LNCaP clone FGC (cell line): ENCODE data around the gene FBXO31.
"Not testable (repeated sequence)": the region's sequence is repeated elsewhere in the genome, so short reads cannot be mapped to it uniquely, and the experiment has no call there.

Experiments
- DNase-seq: peaks from one replicate; pipeline ENCODE4 v3.0.0-alpha.2; 2011; ENCODE audit warnings: low read depth
- H3K4me3 ChIP-seq: 2 replicates; pipeline ENCODE4 v1.5.1; 2011; ENCODE audit warnings: mild to moderate bottlenecking, low read depth, low read length, control low read depth
- TF ChIP-seq, protein P1 (sequence below): IDR thresholded peaks from 2 replicates; pipeline ENCODE4 v1.5.1; 2012; ENCODE audit warnings: mild to moderate bottlenecking; ENCODE audit not compliant: control insufficient read depth, insufficient read depth; ENCODE audit errors: extremely low read depth

FBXO31 gene

DNA sequence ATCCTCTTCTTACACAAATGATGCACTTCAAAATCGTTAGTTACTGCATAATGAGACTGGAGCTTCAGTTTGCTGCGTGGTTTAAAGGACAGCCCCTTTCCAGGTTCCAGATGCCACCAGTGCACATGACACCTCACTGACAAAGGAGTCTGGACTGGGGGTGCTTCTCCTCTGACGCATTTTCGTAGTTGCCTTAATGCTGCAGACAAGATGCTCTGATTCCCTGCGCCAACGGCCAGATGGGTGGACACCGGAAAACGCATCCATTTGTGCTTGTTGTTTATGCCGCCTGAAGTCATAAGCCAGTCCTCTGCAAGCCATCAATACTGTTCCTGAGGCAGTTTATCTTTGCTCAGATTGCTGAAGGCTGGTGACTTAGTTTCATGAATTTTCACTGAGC is 16.0 kb downstream of the FBXO31 start:
- DNase-seq: no peak
- TF ChIP-seq, protein P1, sequence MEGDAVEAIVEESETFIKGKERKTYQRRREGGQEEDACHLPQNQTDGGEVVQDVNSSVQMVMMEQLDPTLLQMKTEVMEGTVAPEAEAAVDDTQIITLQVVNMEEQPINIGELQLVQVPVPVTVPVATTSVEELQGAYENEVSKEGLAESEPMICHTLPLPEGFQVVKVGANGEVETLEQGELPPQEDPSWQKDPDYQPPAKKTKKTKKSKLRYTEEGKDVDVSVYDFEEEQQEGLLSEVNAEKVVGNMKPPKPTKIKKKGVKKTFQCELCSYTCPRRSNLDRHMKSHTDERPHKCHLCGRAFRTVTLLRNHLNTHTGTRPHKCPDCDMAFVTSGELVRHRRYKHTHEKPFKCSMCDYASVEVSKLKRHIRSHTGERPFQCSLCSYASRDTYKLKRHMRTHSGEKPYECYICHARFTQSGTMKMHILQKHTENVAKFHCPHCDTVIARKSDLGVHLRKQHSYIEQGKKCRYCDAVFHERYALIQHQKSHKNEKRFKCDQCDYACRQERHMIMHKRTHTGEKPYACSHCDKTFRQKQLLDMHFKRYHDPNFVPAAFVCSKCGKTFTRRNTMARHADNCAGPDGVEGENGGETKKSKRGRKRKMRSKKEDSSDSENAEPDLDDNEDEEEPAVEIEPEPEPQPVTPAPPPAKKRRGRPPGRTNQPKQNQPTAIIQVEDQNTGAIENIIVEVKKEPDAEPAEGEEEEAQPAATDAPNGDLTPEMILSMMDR: no peak
- H3K4me3 ChIP-seq: no peak overlapping the region

DNA sequence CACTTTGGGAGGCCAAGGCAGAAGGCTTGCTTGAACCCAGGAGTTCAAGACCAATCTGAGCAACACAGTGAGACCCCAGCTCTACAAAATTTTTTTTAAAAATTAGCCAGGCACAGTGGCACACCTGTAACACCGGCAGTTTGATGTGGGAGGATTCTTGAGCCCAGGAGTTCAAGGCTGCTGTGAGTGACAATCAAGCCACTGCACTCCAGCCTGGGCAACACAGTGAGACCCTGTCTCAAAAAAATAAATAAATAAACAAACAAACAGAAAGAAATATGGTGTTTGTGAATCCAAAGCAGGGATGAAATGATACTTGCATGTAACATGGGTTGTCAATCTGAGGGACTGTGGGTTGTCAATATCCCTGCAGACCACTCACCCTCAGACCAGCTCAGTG is 16.6 kb downstream of the FBXO31 start:
- DNase-seq: no peak
- H3K4me3 ChIP-seq: no peak overlapping the region
- TF ChIP-seq, protein P1: no peak

DNA sequence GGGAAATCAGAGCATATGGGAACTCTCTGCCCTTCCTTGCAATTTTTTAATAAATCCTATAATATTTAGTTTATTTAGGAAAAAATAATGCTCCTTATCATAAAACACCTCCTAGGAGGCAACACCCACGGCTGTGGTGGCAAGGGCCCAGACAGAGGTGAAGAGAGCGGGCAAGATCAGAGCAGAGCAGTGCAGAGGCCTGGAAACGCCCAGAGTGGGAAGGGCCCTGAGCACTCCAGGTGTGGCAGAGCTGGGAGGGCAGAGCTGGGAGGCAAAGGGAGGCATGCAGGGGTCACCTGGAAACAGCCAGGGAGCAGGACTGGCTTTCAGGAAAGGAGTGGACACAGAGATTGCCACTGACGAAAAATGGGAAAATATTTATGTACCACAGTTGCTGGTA is 17.3 kb downstream of the FBXO31 start:
- TF ChIP-seq, protein P1: no peak
- no peak overlapping the region for H3K4me3 ChIP-seq
- no peak for DNase-seq

DNA sequence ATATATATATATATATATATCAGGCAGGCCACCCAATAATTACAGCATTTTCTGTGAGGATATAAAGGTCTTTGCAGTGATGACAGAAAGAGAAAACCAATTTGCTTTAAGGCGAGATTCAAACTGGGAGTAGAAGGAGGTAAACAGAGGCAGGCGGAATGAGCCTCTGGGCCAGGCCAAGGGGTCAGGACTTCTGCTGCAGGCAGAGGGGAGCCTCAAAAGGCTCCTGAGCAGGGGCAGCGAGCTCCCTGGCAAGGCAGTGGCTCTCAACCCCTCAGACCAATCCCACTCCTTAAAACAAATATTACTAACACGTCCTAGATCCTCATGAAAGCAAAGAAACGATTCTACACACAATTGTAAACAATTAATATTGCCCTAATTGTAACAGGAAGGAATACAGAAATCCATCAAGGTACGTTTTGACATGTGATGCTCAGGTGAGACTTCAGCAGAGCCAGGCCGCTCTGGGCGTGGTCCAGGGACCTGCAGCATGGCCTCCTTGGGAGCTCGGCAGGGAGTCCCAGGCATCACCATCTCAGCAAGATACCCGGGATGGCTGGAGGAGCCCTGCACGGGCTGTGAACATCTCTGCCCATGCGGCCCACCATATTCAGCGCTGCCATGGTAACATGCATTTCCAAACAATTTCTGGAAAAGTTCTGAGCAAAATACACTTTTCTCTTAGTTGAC is 18.4 kb downstream of the FBXO31 start:
- H3K4me3 ChIP-seq: no peak overlapping the region
- TF ChIP-seq, protein P1: no peak
- DNase-seq: no peak

DNA sequence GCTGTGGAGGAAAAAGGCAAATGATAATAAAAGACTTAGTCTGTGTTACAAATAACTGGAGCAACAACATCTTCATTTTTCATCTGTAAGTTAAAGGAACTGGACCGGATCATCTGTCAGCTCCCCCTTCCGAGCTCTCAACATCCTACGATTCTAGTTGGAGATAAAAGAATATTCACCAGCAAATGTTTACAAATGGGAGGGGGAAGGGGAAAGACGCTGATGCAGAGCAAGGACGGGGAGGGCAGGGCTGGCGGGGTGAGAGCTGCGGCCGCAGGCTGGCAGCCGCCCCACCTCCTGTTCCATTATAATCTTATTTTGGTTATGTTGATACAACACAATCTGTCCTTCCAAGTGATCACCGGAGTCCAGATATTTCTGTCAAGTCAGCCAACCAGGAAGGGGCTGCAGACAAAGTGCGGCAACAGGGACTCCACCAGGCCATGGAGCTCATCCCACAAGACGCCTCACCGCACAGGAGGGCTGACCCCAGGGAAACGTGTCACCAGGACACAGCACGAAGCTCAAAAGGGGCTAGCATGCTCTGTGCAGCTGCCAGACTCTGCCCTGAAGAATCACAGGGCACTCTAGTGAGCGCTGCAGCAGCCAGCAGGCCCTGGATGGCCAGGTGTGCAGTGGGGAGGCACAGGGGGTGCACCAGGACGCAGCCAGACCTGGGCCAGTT is 19.7 kb downstream of the FBXO31 start:
- no peak for DNase-seq
- H3K4me3 ChIP-seq: peak overlapping the region; percentile 14; the same call in 1 of the 2 replicates
- TF ChIP-seq, protein P1: no peak

DNA sequence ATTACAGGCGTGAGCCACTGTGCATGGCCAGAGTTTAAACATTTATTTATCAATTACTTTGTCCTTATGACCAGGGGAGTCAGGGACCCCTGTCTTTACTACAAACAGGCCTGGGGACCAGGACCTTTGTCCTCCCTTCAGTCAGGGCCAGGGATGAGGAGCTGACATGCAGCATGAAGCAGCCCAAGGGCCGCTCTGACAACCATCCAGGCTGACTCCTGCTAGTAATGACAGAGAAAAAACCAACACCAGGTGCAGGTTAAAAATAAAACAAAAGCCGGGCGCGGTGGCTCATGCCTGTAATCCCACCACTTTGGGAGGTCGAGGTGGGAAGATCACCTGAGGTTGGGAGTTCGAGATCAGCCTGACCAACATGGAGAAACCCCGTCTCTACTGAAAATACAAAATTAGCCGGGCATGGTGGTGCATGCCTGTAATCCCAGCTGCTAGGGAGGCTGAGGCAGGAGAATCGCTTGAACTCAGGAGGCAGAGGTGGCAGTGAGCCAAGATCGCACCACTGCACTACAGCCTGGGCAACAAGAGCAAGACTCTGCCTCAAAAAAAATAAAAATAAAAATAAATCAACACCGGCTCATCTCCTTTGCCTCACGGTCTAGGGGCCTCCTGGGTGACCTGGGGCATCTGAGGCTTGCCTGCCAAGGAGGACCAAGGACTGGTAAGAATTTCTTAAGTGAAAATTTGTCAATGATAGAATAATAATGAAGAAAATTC is 20.6 kb downstream of the FBXO31 start:
- H3K4me3 ChIP-seq, DNase-seq: not testable (repeated sequence)

DNA sequence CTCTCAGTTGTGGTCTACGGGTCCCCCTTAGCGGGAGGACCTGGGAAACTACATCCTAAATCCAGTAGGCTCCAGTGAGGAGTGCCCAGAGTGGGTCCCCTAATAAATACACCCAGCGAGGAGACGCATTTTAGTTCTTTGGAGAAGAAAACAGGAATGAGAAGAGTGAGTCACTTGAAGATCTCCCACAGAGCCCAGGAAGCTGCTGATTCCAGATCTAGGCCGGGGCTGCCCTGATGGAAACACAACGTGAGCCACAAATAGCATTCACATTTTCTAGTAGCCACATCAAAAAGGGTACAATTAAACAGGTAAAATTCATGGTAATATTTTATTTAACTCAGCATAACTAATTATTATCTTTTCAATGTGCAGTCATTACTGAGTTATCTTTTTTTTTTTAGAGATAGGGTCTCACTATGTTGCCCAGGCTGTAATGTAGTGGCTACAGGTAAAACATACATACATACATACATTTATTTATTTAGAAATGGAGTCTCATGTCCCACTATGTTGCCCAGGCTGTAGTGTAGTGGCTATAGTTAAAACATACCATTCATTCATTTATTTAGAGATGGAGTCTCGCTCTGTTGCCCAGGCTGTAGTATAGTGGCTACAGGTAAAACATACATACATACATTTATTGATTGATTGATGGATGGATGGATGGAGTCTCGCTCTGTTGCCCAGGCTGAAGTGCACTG is 21.5 kb downstream of the FBXO31 start:
- H3K4me3 ChIP-seq: no peak overlapping the region
- TF ChIP-seq, protein P1: no peak
- DNase-seq: no peak
